ENCODE data around the gene STX18. TPM values are rescaled to one million over a fixed set of nuclear protein-coding genes. Genes with fewer than 3 reads are reported as not detected.
A peak's percentile ranks its signal among the peaks of the same experiment; 100 is the strongest.
"Not testable (repeated sequence)": the region's sequence is repeated elsewhere in the genome, so short reads cannot be mapped to it uniquely, and the experiment has no call there.

STX18 gene
- total RNA-seq, 2 donors from 2014 or later = 18.7 to 19.5 TPM

DNA sequence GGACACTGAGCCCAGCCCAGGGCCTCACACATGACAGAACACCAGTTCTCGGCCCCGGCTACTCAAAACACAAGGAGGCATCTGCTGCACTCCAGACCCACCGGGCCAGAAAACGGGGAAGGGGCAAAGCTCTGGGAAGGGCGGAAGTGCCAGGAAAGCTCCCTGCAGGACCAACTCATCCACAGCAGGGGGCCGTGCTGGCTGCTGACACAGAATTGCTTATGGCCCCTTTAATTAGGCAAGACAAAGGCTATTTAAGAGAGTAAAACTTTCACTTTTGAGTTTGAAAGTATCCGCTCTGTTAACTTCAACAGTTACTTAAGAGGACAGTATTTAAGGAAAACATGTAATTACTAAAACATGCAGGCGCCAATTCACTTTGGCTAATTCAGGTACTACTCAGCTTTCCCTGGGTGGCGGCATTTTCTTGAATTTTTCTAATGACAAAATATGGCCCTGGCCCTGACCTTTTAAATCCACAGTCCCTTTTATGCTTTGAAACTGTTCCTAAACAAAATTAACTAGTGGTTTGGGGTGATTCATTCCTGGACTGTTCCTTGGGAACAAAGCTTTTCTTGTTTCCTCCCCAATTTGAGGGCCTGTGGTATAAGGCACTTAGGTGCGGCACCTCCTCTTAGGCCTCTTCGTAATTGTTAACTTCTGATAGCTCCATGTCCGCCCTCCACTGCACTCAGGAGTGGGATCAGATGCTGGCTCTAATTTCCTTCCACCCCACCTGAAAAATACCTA is 114.6 kb downstream of the STX18 start:
- DNase-seq (ENCODE audit: low spot score) = peak; percentile 58
- intact Hi-C loops (cut with DNase I) = no loop called here

DNA sequence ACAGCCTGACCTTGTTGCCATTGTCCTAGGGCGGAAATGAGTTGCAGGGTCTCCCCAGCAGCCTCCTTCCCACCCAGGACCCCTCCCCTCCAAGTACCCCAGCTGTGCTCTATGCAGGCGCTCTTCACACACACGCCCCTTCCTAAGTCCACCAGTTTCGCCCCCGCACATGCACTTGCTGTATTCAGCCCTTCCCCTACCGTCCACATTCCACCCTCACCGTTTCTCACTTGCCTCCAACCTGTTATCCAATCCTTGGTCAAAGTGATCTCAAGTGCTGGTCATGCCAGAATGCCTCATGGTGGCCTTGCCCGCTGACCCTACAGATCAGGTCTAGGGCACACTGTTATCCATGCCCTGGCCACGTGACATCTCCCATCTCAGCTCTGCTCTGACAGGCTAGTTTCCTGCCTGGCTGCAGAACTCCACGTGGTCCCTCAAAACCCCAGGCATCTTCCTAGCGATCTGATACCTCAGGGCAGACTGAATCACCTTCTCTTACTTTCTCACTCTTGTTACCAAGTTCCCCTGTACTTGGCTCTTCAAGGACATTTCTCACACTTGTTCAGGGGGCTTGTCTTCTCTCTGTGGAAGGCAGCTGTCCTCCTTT is 115.2 kb downstream of the STX18 start:
- intact Hi-C loops (cut with DNase I) = no loop called here
- peak; percentile 70 for DNase-seq (ENCODE audit: low spot score)

DNA sequence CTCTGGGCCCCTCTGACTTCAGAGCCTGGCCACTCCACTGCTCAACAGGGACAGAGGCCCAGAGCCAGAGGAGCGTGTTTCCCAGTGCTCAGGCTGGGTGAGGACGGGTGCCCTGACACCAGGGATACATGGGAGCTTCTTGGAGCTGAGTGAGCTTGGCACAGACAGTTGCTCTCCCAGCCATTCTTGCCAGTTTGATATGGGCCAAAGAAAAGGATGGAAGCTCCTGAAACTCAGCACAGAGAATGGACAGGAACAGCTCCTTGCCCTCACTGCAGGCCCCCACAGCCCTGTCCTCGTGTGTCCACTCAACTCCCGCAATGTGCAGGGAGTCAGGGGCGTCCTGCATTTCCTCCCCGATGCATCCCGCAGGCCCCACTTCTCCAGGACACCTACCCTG is 116.2 kb downstream of the STX18 start:
- peak; percentile 60 for DNase-seq (ENCODE audit: low spot score)
- intact Hi-C loops (cut with DNase I) = no loop called here

DNA sequence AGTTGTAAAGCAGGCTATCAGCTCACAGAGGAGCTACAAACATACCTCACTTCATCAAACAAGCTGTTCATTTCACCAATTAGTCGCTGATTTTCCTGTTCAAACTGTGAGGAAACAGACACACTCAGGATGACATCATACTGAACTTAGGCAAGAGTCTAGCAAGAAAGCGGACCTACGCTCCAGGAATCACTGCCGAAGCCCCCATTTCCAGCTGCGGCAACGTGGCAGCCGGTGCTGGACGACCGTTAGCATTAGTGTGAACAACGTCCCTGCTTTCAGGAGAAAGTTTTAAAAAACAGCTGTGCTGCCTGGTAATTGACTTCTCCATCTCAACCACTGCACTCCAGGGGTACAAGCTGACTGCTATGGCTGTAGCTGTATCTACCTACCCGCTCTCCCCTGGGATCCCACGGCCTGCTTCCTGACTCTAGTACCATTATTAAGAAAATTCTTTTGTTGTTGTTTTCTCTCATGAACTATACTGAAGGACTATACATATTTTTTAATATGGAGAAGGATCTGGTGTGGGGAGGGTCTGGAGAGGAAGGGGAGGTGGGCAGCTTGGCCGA is 116.6 kb downstream of the STX18 start:
- intact Hi-C loops (cut with DNase I) = no loop called here
- DNase-seq (ENCODE audit: low spot score) = peak; percentile 55

DNA sequence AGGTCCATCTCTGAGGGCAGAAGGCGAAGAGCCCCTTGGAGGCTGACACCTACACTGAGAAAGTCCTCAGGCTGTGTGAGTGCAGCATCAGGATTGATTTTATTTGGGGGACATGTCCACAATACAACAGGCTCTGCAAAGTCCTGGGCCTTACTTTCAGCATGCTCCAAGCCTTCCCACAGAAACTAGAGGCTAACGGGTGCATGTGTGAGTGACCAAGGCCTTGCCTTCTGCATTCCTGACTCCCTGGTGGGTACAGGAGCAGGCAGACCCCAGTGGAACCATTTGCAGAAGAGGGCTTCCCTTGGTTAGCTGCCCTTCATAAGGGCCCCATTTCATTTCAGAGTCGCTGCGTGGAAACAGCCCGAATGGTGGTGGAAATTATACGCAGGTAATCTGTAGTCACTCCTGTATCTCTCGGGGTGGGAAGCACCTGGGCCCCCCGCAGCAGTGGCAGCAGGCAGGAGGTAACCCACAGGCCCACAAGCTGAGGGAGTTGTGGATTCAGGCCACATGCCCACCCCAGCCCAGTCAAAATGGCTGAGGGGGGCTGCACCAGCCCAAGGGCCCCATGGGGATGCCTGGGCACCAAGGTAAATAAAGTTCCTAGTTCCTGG is 117.2 kb downstream of the STX18 start:
- DNase-seq (ENCODE audit: low spot score) = peak; percentile 64
- intact Hi-C loops (cut with DNase I) = no loop called here

DNA sequence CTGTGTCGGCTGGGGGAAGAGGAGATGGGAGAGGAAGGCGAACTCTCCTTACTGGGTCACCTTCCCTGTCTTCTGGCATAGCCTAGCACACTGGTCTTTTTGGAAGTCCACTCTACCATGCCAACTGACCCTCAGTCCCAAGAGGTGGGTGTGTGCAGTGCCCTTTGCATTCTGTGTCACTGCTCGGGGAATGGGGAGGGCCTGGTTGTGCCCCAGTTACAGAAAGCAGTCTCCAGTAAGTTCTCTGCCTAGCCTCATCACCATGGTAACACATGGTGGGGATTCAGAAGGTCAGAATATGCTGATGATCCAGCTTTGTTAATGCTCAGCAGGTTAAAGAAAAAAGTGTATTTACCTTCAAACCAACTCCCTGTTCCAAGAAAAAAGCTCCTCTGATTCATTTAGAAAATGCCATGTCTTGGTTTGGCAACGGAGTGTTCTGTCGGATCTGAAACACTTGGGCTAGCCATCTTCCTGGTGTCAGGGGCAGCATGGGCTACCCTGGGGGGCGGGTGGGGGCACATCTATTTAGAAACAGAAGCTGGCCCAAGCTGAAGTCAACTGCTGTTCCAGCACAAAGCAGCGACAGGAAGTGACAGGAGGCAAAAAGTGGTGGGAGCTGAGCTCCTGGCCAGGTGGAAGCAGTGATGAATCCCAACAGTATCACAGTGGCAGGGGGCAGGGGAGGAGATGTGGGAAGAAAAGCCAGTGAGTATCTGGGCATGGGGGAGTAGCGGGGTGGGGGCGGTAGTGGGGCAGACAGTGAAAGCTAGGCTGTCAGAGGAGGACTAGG is 117.9 kb downstream of the STX18 start:
- intact Hi-C loops (cut with DNase I) = no loop called here
- peak; percentile 41 for DNase-seq (ENCODE audit: low spot score)

DNA sequence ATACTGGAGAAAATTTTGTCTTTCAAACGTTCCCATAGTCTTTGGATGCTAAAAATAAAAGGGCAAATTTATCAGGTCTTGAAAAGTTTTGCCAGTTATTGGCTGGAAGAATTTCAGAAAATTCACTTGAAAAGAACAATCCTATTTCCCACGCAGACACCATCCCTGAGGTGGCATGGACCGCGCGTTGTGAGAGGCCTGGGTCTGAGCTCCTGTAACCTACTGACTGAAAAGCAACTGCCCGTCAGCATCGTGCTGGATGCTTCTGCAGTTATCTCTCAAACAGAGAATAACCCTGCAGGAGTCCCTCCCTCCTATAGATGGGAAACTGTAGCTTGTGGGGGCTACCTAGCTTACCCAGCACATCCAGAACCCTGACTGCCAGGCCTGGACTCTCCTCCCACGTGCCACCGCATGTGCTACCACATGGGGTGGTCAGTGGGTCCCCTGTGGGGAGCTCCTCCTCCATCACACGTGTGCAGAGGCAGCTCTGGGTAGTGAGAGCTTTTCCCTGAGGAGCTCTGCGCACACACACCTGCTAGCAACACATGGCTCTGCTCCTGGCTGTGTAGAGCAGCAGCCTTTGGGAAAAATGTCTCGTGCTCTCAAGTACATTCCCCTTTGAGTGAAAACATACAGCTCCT is 118.9 kb downstream of the STX18 start:
- DNase-seq (ENCODE audit: low spot score) = peak; percentile 51
- intact Hi-C loops (cut with DNase I) = no loop called here

DNA sequence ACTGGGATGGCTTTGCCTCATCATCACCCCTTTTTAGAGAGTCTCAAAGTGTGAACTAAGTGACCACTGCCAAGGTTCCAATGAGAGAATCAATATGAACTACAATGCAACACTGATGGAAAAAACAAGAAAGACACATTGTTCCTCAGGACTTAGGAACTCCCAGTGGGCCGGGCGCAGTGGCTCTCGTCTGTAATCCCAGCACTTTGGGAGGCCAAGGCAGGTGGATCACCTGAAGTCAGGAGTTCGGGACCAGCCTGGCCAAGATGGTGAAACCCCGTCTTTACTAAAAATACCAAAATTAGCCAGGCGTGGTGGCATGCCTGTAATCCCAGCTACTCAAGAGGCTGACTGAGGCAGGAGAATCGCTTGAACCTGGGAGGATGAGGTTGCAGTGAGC is 119.7 kb downstream of the STX18 start:
- peak; percentile 26 for DNase-seq (ENCODE audit: low spot score)
- intact Hi-C loops (cut with DNase I) = not testable (repeated sequence)

DNA sequence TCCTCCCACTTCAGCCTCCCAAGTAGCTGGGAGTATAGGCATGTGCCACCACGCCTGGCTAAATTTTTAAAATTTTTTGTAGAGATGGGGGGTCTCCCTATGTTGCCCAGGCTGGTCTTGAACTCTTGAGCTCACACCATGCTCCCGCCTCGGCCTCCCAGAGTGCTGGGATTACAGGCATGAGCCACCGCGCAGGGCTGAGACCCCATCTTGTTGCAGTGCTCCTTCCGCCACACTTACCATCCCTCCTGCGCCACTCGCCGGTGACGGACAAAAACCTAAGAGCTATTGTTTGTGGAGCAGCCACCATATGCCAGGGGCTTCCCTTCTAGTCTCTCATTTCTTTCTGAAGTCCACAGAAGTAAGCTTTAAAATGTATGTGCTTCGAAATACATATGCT is 120.5 kb downstream of the STX18 start:
- intact Hi-C loops (cut with DNase I) = no loop called here
- DNase-seq (ENCODE audit: low spot score) = peak; percentile 51

DNA sequence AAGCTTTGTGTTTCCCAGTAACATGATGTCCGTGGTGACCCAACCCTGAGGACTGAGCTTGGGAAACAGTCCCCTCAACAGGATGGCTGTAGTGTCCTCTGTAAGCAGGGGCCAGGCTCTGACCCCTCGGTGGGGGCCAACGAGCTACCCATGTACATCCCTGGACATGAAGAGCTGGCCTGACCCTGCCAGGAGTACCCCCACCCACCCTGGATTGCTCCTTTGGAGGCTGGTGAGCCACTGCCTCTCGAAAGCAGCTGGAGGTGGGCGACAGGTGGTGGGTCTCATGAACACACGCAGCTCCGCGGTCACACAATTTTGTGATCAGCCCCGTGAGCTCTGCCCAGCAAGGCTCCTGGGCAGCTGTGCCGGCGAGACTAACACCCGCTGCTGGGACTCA is 121.4 kb downstream of the STX18 start:
- peak; percentile 24 for DNase-seq (ENCODE audit: low spot score)

DNA sequence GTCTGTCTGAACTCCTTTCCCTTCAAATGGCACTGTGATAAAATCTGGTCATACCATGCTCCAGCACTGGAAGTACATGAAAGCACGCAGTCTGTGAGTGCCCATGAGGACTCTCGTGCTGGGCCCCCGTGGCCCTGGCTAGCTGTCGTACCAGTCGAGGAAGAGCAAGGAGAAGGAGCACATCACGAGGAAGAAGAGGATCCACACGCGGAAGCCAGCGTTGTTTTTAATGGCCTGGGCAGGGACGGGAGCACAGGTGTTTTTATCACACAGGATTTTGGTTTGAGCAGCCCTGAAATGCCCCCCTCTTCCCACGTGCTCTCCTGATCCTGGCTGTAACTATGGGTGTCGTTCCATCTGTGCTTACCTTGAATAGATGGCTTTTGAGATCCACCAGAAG is 122.0 kb downstream of the STX18 start:
- intact Hi-C loops (cut with DNase I) = no loop called here
- DNase-seq (ENCODE audit: low spot score) = peak; percentile 61

More for the DNA sequence above, 121.4 kb downstream of the STX18 start:
- intact Hi-C loops (cut with DNase I) = no loop called here

DNA sequence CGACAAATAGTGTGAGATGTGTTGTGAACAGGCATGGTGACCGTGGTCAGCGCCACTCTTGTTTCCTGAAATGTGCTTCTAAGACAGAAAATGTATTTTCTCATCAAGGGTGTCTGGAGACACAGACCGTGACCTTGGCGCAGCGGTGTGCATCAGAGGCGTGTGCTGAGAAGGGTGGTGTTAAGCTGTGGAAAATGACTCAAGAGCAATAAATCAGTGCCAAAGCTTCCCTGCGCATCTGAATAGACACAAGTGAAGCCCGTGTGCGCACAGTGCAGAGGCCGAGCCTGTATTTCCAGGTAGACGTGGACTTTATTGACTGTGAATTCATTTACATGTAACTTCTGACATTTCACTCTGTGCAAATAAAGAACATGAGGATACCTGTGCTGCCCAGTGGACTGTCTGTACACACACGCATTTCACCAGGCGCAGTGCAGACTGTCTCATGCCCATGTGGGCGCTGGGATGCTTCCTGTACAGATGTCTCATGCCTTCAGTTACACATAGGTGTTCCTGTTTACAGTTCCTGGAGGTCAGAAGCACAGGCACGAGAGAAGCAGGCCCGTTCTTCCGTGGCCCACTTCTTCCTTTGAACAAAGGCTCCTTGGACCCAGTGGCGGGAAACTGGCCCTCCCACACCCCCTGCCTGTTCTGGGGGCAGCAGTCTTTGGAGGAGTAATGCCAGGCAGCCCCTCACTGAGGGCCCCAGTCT is 123.0 kb downstream of the STX18 start:
- intact Hi-C loops (cut with DNase I) = no loop called here

DNA sequence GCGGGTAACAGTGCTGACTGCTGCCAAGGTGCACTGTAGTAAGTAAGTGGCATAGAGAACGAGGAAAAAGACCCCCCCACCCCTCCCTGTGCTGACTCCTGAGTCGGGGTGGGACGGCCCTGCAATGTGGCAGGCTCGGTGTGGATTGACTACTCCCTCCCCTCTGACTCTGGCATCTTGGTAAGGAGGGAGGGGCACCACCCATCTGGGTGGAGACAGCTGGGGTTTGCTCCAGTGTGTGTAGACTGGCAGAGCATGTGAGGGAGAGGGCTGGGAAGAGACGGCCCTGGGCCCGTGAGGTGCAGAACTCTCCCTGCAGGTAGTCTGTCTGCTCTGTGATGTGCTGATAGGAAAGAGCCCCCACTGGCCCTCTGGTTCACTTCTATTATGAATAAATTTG is 124.0 kb downstream of the STX18 start:
- intact Hi-C loops (cut with DNase I) = no loop called here
- DNase-seq (ENCODE audit: low spot score) = peak; percentile 32

More for the DNA sequence above, 123.0 kb downstream of the STX18 start:
- DNase-seq (ENCODE audit: low spot score) = peak; percentile 43

DNA sequence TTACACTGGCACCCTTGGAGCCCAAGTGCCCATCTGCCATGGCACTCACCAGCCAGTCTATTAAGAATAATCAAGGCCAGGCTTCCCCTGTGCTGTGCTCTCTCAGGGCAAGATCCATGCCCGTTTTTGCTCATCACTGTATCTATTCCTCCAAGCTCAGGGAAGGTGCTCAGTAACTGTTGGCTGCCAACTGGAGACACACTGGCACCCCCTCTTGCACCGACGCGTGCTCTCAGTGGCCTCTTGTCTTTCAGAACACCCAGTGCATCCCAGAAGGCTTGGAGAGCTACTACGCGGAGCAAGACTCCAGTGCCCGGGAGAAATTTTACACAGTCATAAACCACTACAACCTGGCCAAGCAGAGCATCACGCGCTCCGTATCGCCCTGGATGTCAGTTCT is 124.9 kb downstream of the STX18 start:
- intact Hi-C loops (cut with DNase I) = no loop called here
- peak; percentile 16 for DNase-seq (ENCODE audit: low spot score)

DNA sequence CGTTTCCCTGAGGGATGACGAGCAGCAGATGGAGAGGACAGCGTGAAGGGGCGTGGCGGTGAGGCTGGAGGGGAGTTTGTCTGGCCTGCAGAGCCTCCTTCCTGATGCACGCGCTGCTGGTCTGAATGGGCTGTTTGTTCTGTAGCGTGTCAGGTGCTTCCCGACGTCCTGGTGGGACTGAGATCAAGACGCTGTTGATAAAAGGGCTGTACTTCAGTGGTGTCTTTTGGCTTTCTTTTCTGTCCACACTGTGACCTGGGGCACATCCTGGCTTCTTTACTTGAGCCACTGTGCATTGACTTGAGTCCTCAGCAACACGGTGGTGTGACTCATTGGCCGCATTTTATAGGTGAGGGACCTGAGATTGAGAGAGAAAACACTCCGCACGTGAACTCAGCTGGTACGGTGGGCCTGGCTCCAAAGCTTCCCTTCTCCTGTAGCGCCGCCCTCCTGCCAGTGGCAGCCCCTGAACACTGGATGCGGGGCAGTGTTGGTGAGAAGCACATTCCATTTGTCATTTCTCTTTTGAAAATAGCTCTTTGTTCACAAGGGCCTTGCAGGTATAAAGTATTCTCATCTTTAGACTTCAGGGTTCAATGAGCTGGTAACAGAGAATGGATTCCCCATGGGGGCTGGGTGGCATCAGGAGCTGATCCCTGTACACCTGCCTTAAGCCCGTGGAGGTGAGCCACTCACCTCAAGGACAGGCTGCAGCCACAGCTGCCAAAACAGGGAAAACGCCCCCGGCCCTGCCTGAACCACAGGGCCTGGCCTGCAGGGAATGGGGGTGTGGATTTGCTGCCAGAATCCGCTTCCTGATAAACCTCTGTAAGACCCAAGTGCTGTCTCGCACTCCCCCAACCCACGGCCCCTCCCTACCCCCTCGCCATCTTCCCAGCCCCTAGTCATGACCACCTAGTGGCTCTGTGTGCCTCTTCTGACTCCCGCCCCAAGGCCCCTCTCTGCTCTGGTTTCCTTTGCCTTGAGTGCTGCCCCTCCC is 125.7 kb downstream of the STX18 start:
- peak; percentile 60 for DNase-seq (ENCODE audit: low spot score)
- intact Hi-C loops (cut with DNase I) = no loop called here

DNA sequence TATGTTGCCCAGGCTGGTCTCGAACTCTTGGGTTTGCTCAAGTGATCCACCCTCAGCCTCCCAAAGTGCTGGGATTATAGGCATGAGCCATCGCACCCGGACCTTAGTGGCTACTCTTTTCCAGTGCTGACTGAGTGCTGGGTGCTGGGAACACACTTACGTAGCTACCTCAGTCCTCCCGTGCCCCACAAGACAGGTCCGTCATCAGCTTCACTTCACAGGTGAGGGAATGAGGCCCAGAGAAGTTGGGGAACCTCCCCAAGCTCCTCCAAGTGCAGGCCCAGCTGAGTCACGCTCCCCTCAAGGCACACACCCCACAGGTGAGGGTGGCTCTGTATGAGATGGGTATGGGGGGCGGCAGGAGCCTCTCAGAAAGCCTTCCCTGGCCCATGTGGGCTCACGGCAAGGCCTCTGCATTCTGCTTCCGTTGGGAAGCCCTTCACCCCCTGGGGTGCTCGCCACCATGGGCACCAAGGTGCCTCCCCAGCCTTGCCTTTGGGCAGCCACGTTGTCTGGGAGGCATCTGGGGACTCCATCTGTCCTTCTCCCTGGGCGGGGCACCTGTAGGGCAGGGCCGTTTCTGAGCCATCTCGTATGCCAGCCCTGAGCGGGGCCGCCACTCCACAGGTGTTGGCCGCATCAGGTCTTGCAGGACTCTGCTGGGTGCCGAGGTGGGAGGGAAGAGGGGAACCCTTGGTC is 126.6 kb downstream of the STX18 start:
- DNase-seq (ENCODE audit: low spot score) = peak; percentile 61
- intact Hi-C loops (cut with DNase I) = no loop called here

DNA sequence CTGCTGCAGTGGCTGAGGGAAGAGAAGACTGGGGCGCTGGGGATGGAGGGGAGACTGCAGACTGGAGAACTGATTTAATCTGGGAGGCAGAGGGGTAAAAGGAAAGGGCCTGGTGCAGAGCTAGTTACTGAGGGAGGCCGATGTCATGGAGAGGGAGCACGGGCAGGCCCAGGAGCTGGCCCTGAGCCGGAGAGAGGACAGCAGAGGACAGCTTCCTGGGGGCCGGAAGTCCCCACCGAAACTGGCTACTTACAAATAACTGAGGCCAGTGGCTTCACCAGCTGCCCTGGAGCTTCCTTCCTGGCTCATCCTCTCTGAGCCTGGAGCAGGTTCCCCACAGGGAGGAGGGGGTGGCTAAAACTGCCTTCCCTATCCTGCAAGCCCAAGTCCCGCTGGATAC is 128.0 kb downstream of the STX18 start:
- intact Hi-C loops (cut with DNase I) = no loop called here
- DNase-seq (ENCODE audit: low spot score) = peak; percentile 56

Data from posterior vena cava (tissue), 2 donors.